Measurements from ENCODE around the gene CENPS. TPM values are rescaled to one million over a fixed set of nuclear protein-coding genes. Genes with fewer than 3 reads are reported as not detected.

Gene CENPS
- total RNA-seq, 1 experiment from 2014 or later: 20.1 TPM

GRCh38 chr1:10457875-10458274, 27.6 kb downstream of the CENPS start:
- no peaks in the 10 kb centered on the region for H3K9me3 ChIP-seq
- POLR2A ChIA-PET: no interaction called here
- CTCF ChIA-PET: interaction anchor here (0.6 to 0.7 kb wide), 2 partner anchors 14 to 50 kb away, joined by 3 read pairs; no protein-coding TSS in a partner anchor
- TF ChIP-seq CTCF (IDR thresholded peaks at IDR 0.05; ENCODE audit: insufficient read depth in 1 of 2, low read depth in 1 of 2, low read length in 1 of 2, severe bottlenecking in 1 of 2, unreplicated experiment in 1 of 2): no peak
- intact Hi-C loops (cut with micrococcal nuclease; ENCODE audit: unreplicated experiment): no loop called here
- no peaks in the 10 kb centered on the region for H3K27me3 ChIP-seq (replicated peaks; ENCODE audit: control insufficient read depth, insufficient read depth, low read length)
- peaks cover 7% of the 10 kb centered on the region; the same call in 1 of the 2 replicates for H3K4me1 ChIP-seq
- no peak overlapping the region for H3K27ac Mint-ChIP-seq (ENCODE audit: unreplicated experiment)
- no peaks in the 10 kb centered on the region for H3K4me1 Mint-ChIP-seq (ENCODE audit: low read depth, unreplicated experiment)
- BruUV-seq (replicated peaks): TSS peak; percentile 13
- peaks cover 48% of the 10 kb centered on the region for H3K36me3 Mint-ChIP-seq (ENCODE audit: insufficient read depth, unreplicated experiment)
- no peak overlapping the region for H3K4me3 Mint-ChIP-seq (ENCODE audit: unreplicated experiment)
- H3K36me3 ChIP-seq (ENCODE audit: control insufficient read depth, insufficient read depth, low read length): peaks cover 1% of the 10 kb centered on the region; the same call in 1 of the 2 replicates
- no peak overlapping the region for H3K4me3 ChIP-seq (ENCODE audit: low read depth, low read length)
- no peaks in the 10 kb centered on the region for H3K9me3 Mint-ChIP-seq (ENCODE audit: unreplicated experiment)
- DNase-seq: no peak
- H3K27me3 Mint-ChIP-seq (ENCODE audit: insufficient read depth, unreplicated experiment): no peaks in the 10 kb centered on the region

- intact Hi-C loops (cut with micrococcal nuclease; ENCODE audit: unreplicated experiment): no loop called here
- no peaks in the 10 kb centered on the region for H3K9me3 ChIP-seq
- Mint-ChIP-seq H3K4me1 (ENCODE audit: low read depth, unreplicated experiment) (no peaks in the 10 kb centered on the region), H3K9me3 (ENCODE audit: unreplicated experiment) (no peaks in the 10 kb centered on the region), H3K27ac (ENCODE audit: unreplicated experiment) (no peak overlapping the region), H3K36me3 (ENCODE audit: insufficient read depth, unreplicated experiment) (peaks cover 58% of the 10 kb centered on the region), H3K4me3 (ENCODE audit: unreplicated experiment) (no peak overlapping the region), H3K27me3 (ENCODE audit: insufficient read depth, unreplicated experiment) (no peaks in the 10 kb centered on the region)
- peaks cover 3% of the 10 kb centered on the region for H3K36me3 ChIP-seq (ENCODE audit: control insufficient read depth, insufficient read depth, low read length)
- POLR2A ChIA-PET: interaction anchor here (0.7 kb wide), 1 partner anchor 14 kb away, joined by 10 read pairs; no protein-coding TSS in a partner anchor
- CTCF ChIA-PET: interaction anchor here (1.1 kb wide), 1 partner anchor 36 kb away, joined by 3 read pairs; no protein-coding TSS in a partner anchor
- H3K4me3 ChIP-seq (ENCODE audit: low read depth, low read length): no peak overlapping the region
- no peak for TF ChIP-seq CTCF (IDR thresholded peaks at IDR 0.05; ENCODE audit: insufficient read depth in 1 of 2, low read depth in 1 of 2, low read length in 1 of 2, severe bottlenecking in 1 of 2, unreplicated experiment in 1 of 2)
- no peaks in the 10 kb centered on the region for H3K27me3 ChIP-seq (replicated peaks; ENCODE audit: control insufficient read depth, insufficient read depth, low read length)
- peaks cover 7% of the 10 kb centered on the region; the same call in 1 of the 2 replicates for H3K4me1 ChIP-seq
- DNase-seq: peak; percentile 52 to 63
- BruUV-seq (replicated peaks): TSS peak; percentile 18
These were observed 29.0 kb downstream of the CENPS start for GRCh38 chr1:10459184-10459583.

- BruUV-seq (replicated peaks): no TSS peak
- H3K4me1 ChIP-seq: 0 out of 2 replicates have a peak, but pooled peaks cover 4% of the 10 kb centered on the region
- peak; percentile 54 to 66 for DNase-seq
- ChIA-PET CTCF (no interaction called here), POLR2A (no interaction called here)
- H3K27me3 ChIP-seq (replicated peaks; ENCODE audit: control insufficient read depth, insufficient read depth, low read length): no peaks in the 10 kb centered on the region
- Mint-ChIP-seq H3K9me3 (ENCODE audit: unreplicated experiment) (no peaks in the 10 kb centered on the region), H3K36me3 (ENCODE audit: insufficient read depth, unreplicated experiment) (peaks cover 62% of the 10 kb centered on the region), H3K27me3 (ENCODE audit: insufficient read depth, unreplicated experiment) (no peaks in the 10 kb centered on the region), H3K27ac (ENCODE audit: unreplicated experiment) (no peak overlapping the region), H3K4me1 (ENCODE audit: low read depth, unreplicated experiment) (peaks cover 7% of the 10 kb centered on the region), H3K4me3 (ENCODE audit: unreplicated experiment) (no peak overlapping the region)
- no peak for TF ChIP-seq CTCF (IDR thresholded peaks at IDR 0.05; ENCODE audit: insufficient read depth in 1 of 2, low read depth in 1 of 2, low read length in 1 of 2, severe bottlenecking in 1 of 2, unreplicated experiment in 1 of 2)
- H3K36me3 ChIP-seq (ENCODE audit: control insufficient read depth, insufficient read depth, low read length): peaks cover 5% of the 10 kb centered on the region
- H3K9me3 ChIP-seq: no peaks in the 10 kb centered on the region
- no peak overlapping the region for H3K4me3 ChIP-seq (ENCODE audit: low read depth, low read length)
- intact Hi-C loops (cut with micrococcal nuclease; ENCODE audit: unreplicated experiment): no loop called here
These were observed 36.8 kb downstream of the CENPS start for GRCh38 chr1:10467078-10467477.
